Ishikawa (cell line): ENCODE measurements around the gene DPT.

ENCODE experiments used
- NFIC ChIP-seq: IDR thresholded peaks from 2 replicates; pipeline ENCODE4 v1.6.1; 2012
- TF ChIP-seq, protein P1 (sequence below): IDR thresholded peaks from 2 replicates; pipeline ENCODE4 v1.6.1; 2012

DNA sequence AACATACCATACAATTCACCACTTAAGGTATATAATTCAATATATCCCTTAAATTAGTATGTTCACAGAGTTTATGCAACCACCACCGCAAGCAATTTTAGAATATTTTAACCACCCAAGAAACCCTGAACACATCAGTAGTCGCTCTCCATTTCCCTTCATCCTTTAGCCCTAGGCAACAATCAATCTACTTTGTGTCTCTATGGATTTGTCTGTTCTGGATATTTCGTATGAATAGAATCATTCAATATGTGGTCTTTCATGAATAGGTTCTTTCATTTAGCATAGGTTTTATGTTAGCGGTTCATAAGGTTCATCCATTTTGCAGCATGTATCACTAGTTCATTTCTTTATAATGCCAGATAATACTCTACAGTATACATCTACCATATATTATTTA is 4.2 kb upstream of the DPT start:
- TF ChIP-seq, protein P1, sequence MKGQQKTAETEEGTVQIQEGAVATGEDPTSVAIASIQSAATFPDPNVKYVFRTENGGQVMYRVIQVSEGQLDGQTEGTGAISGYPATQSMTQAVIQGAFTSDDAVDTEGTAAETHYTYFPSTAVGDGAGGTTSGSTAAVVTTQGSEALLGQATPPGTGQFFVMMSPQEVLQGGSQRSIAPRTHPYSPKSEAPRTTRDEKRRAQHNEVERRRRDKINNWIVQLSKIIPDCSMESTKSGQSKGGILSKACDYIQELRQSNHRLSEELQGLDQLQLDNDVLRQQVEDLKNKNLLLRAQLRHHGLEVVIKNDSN: no peak
- no peak for TF ChIP-seq NFIC
